AG09319 (cell line): ENCODE data around the gene OR13J1.
A peak's percentile ranks its signal among the peaks of the same experiment; 100 is the strongest.

Source experiments
- DNase-seq: peaks from one replicate; pipeline ENCODE4 v3.0.0-alpha.2; 2010; ENCODE audit warnings: low read depth; ENCODE audit errors: extremely low read depth
- TF ChIP-seq, protein P1 (sequence below): IDR thresholded peaks from 2 replicates; pipeline ENCODE4 v1.5.1; 2011; ENCODE audit warnings: low read depth, mild to moderate bottlenecking, inconsistent platforms, low read length, moderate library complexity

OR13J1 gene

DNA sequence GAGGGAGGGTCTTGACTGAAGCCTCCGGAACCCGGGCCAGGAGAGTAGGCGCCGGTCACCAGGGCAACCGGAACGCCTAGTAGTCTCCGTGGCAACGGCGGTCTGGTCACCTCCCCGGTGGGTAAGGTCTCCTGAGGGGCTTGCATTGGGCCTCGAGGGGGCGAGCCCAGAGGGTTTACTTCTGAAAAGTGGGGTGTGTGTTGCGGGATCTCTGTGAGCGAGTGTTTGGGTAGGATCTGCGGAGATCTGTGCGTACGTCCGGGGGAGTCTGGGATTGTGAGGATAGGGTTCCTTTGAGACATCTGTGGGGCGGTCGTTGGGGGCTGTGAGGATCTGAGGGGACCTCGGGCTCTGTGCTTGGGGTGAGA is 41.5 kb downstream of the OR13J1 start, which contains the start of gene FAM221B:
FAM221B (minus strand) TSS at position 17 of the 368 bp plus-strand sequence. CDS start 2,571 bp downstream, outside the sequence.
- DNase-seq, result no peak
- TF ChIP-seq, protein P1, sequence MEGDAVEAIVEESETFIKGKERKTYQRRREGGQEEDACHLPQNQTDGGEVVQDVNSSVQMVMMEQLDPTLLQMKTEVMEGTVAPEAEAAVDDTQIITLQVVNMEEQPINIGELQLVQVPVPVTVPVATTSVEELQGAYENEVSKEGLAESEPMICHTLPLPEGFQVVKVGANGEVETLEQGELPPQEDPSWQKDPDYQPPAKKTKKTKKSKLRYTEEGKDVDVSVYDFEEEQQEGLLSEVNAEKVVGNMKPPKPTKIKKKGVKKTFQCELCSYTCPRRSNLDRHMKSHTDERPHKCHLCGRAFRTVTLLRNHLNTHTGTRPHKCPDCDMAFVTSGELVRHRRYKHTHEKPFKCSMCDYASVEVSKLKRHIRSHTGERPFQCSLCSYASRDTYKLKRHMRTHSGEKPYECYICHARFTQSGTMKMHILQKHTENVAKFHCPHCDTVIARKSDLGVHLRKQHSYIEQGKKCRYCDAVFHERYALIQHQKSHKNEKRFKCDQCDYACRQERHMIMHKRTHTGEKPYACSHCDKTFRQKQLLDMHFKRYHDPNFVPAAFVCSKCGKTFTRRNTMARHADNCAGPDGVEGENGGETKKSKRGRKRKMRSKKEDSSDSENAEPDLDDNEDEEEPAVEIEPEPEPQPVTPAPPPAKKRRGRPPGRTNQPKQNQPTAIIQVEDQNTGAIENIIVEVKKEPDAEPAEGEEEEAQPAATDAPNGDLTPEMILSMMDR, result no peak

- TF ChIP-seq, protein P1, result no peak
- peak; percentile 47 for DNase-seq
Observed at GRCh38 chr9:35827486-35827885, 42.7 kb downstream of the OR13J1 start.

- DNase-seq, result peak; percentile 44
- TF ChIP-seq, protein P1, result peak; percentile 76
Observed at GRCh38 chr9:35826071-35826701, 44.0 kb downstream of the OR13J1 start.

GRCh38 chr9:35822926-35823325 is 47.3 kb downstream of the OR13J1 start:
- no peak for DNase-seq
- TF ChIP-seq, protein P1, result no peak

DNA sequence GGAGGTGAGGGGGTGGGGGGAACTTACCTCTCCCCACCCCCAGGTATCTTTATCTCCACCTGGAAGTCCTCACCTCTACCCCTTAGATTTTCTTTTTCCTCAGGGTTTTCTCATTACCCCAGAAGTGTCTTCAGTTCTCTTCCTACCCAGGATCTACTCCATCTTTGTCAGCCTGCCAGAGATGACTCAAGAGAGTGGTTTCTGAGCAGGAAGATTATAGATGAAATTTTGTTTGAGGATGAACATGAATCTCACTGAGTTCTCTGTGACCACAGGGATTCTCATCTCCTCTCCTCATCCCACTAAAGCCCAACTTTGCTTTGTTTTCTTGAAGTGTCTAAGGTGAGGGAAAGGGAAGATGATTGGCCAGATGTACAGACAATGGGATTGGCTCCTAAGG is 50.1 kb downstream of the OR13J1 start:
- TF ChIP-seq, protein P1, result no peak
- DNase-seq, result no peak
